Activated T-cell treated with anti-CD3 and anti-CD28 coated beads for 24 hours (primary cell): ENCODE results near the gene ZFYVE28.

Experiments
- DNase-seq: peaks from one replicate; pipeline ENCODE4 v3.0.0-alpha.2; 2020; ENCODE audit warnings: low read depth

Gene ZFYVE28

DNA sequence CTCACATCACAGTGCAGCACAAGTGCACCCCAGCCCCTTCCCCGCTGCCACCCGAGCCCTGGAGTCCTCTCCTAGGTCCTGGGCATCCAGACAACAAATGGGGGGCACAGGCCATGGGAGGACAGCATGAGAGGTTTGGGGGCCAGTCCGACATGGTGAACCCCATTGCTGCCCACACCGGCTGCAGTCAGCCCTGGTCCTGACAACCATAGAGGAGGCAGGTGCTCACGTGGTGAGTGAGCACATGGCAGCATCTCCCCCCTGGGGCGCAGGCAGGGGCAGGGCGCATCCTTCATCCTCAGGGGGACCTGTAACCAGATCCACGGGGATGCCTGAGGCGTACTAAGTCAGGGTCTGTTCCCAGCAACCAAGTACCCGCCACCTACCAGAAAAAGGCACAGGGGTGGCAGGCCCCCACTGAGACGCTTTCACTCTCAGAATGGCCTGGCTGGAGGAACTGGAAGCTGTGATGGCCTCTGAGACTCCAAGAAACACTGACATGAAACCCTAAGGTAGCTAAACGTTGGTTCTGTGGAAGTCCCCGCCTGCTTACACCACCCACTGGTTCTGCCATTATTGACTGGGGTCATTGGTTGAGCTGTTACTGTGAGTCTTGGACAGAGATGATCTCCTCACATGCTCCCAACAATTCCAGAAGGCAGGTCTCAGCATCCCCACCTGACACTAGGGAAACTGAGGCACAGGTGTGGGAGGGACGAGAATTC, 6.5 kb downstream of the ZFYVE28 start:
- DNase-seq = no peak

DNA sequence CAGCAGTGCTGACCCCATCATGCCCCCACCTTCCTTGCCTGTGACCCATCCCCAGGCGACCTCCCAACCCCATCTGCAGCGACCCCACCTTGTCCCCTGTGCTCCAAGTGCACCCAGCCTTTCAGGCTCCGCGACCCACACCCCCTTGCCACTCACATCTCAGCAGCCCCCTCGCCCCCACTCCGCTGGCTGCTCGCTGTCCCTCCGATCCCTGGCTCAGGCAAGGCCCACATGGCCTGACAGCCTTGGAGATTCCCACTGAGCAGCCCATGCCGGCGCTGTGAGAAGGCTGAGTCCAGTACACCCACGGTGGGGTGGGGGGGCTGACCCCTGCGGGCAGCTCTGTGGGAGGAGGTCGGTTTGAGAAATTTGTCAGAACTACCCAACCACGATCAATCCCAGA, 9.1 kb downstream of the ZFYVE28 start:
- DNase-seq = no peak

DNA sequence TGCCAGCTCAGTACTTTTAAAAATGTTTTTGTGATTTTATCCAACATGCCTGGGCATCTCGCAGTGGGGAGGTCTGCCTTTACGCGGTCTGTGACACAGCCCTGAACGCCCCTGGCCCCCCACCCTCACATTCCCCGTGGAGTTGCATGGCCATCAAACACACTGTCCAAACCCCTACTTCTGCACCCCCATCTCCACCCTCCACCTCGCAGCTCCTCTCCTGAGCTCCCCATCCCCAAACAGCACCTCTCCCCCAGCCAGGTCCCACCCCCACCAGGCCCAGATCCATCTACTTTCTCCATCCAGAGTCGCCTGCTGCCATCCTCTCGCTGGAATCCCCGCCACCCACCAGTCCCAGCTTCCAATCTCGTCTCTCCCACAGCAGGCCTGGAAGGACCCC, 9.5 kb downstream of the ZFYVE28 start:
- no peak for DNase-seq

DNA sequence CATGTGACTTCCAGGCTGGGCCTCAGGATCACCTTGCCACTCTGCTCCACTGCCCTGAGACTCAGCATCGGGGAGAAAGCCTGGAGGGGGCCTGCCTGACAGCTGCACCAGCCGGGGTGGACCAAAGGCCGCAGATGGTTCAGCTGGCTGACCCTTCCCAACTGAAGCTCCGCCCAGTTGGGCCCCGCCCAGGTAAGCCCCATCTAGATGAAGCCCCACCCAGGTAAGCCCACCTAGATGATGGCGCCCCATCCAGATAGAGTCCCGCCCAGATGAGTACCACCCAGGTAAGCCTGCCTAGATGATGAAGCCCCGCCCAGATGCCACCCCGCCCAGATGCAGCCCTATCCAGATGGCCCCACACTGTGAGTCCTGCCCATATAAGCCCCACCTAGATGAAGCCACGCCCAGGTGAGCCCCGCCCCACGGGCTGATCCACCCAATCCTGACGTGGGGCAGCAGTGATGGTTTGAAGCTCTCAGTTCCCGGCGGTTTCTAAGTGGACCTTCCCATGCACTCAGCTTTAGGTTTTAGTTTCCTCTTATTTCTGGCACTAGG, 10.0 kb downstream of the ZFYVE28 start:
- DNase-seq = no peak

DNA sequence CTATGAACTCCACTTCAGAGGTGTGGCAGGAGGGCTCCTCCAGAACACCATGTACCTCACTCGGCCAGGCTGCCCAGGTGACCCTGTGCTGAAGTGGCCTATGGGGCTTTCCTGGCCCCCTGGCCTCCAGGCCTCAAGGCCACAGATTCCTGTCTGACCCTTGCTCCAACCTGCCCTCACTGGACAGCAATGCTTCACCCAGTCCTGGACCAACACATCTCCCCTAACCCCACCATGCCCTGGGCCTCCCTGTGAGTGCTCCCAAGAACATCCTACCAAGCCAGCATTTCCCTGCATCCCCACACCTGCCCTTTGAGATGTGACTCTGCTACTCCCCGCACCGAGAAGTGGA, 10.5 kb downstream of the ZFYVE28 start:
- DNase-seq = no peak

DNA sequence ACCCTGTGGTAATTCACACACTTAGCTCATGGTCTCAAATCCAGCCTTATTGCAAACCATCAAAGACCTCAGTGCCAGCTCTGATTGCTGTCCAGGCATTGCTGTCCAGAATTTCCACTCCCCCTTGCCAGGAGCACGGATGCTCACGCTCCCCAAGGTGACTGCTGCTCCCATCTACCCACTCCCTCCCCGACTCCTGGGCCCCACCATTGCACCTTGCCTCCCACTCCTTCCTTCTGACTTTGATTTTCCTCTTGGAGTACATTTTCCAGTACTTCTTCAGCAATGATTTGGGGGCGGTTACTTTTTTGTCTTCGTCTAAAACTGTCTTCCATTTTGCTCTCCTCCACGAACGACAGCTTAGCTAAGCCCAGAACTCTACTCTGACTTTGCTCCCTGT, 11.5 kb downstream of the ZFYVE28 start:
- no peak for DNase-seq

DNA sequence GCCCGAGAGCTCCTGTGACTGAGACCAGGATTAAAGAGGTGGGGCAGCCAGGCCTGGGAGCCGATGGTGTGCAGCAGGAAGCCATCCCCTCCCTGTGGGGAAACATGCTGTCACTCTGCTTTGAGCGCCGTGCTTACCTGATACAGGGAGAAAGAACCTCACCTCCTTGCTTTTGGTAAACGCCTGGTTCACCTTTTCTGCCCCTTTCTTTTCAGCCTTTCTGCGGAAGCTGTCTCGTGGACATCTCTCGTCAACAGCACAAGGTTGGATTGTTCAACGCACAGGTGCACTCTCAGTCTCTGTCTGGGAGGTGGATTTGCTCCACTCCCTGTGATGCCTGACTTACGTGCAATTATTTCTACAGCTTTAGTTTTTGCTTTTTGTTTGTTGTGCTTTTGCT, 12.0 kb downstream of the ZFYVE28 start:
- no peak for DNase-seq

DNA sequence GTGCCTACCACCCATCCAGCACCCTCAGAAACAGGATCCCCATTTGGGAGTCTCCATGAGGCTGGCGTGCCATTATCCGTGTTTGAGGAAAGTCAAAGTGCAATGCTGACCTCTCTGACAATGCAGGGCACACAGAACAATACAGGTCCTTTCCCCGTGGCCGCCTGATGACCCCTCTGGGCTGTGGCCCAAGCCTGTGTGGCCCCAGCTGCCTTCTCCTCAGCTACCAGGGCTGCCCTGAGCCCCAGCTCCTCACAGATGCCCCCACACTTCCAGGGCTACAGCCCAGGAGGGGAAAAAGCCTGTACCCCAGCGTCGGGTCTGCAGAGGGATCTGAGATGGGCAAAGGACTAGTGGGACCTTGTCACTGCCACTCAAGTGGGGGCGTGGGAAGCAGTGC, 15.5 kb downstream of the ZFYVE28 start:
- DNase-seq = no peak

DNA sequence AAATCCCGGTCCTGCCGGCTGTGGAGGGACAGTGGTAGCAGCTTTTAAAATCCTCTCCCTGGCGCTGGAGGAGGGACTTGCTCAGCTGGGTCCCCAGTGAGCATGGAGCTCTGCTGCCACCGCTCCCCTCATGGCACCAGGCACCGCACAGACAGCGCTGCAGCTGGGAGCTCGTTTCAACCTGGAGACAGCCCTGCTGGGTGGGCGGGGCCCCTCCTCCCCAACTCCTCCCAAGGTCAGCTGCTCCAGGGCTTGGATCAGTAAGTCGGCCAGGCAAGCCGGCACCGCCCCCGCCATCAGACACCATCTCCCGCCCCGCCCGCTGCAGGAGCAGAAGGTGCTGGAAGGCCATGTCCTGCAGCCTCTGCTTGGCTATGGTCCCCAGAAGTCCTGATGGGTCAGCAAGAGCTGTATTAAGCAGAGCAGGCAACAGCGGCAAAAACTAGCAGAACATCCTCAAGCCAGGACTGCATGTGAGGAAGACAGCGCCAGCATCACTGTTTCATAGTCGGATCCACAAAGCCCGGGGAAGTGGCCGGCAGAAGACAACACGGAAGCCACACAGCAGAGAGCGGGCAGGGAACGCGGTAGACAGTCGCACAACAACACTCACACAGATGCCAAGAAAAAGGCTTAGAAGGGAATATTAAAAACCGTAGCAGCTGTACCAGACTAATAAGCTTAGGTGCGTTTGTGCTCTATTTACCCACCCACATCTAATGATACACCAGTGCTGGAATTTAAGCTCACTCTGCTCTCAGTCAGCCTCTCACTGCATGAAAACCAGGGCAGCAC, 16.2 kb downstream of the ZFYVE28 start:
- no peak for DNase-seq

DNA sequence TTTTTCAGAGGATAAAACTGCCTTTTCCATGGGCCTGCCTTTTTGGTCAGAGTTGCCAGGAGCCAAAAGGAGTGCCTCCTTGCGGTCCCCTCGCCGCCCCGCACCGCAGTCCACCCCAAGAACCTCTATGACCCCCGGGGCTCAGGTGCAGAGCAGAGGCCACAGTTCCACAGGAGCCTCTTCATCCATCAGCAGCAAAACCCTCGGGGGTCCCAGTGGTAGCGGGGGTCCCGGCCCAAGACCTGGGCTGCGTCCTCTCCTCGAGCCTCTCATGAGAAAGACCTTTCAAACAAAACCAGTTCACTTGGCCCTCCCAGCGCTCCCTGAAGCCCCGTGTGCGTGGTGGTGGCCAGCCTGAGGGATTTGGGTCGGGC, 16.8 kb downstream of the ZFYVE28 start:
- DNase-seq = no peak

DNA sequence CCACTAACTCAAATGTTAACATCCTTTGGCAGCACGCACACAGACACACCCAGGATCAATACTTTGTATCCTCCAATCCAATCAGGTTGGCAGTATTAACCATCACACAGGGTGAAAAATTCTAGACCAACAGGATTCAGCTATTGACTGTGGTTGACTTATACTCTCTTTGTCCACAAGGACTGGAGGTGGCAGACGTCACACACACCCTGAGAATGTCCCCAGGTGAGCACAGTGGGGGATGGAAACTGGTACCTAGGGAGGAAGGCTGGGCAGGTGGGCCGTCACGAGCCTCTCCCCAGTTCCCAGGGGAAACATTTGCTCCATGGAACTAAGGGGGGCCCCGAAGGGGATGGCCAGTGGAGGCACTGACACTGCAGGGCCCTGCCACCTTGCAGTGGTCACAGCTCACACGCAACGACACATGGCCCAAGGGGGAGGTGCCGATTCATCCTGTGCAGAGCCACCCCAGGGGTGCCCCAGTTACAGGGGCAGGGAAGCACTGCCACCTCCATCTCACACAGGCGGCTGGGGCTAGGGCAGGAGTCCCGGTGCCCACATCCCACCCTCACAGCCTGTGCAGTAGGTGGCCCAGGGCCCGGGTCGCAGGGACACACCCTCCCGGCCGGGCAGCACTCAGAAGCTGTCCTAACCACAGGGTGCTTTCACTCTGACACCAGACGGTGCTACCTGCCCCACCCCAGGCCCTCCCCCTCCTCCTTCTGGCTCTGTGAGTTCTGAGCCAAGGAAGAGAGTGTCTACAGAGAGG, 17.4 kb downstream of the ZFYVE28 start:
- no peak for DNase-seq

DNA sequence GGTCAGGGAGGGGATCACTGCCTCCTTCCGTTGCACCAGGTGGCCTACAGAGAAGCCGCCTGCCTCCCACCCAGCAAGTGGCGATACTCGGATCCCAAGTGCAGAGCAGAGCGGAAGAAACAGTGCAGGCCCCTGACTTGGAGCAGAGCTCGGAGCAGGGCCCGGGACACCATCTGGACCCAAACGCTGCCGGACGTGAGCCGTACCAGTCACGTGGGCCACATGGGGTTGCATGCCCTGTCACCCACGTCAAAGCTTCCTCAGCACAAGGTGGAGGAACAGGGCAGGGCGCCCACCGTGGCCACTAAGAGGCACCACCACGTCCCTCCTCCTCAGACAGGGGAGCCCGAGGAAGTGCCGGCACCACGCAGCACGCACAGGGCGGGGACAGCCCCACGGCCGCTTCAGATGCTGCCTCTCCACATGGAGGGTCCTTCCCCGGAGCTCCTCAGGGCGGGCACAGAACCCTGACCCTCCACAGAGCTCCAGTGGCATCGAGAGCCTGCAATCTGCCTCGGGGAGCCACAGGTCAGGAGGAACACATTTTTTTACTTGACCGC, 18.7 kb downstream of the ZFYVE28 start:
- no peak for DNase-seq

DNA sequence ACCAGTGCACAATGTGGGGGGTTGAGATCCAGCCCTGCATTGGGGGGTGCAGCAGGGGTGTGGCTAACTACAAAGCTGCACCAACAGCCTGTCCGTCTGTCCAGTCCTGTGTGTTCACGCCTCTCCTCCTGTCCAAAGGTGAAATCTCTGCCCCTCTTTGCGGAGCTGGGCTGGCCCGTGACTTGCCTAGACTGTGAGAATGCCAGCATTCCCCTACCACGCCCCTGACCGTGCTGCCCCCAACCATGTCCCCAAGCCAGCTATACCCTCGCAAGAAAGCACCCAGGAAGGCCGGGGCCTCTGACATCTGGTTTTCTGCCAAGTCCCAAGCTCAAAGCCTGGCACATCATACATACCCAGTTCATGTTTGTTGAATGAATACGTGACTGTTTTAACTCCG, 19.2 kb downstream of the ZFYVE28 start:
- DNase-seq = no peak

DNA sequence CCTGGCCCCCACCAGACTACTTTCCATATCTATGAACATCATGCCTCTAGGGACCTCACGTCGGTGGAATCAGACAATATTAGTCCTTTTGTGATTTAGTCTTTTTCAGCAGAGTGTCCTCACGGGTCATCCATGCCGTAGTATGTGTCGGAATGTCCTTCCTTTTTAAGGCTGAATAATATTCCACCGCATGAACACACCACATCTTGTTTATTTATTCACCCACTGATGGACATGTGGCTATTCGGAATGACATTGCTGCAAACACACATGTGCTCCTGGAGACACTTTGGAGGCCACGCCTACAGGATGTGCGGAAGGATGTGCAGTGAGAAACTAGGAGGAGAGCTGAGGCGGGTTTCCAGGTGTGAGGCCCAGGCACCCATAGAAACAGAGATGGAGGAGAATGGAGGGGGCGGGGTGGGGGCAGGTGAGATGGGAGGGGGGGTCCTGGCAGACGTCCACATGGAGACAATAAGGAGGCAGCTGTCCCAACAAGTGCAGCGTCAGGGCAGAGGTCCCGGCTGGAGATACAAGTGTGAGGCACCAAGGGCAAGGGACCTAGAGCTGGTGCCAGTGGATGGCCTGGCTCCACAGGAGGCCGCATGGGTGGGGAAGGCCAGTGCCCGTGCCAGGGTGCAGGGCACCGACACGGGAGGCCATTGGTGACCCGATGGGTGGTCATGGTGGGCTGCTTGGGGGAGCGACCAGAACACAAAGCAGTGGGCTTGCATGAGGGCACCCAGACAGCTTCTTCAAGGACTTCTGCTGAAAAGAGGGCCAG, 20.7 kb downstream of the ZFYVE28 start:
- DNase-seq = no peak

DNA sequence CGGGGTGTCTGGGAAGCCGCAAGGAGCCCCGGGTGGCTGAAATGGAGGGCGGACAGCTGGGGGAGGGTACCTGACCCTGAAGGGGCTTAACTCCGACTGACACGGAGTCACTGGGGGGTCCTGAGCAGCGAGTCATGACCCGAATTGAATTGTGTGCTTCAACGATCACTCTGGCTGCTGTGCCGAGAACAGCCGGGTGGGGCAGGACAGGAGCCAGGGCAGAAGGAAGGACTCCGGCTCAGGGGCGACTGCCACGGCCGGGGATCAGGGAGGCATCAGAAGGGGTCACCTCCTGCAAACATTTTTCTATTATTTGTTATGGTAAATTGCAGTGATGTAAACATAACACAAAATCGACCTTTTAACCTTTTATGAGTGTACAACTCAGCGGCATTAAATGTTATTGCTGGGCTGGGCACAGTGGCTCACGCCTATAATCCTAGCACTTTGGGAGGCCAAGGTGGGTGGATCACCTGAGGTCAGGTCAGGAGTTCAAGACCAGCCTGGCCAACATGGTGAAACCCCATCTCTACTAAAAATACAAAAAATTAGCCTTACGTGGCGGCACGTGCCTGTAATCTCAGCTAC, 21.6 kb downstream of the ZFYVE28 start:
- DNase-seq = no peak

DNA sequence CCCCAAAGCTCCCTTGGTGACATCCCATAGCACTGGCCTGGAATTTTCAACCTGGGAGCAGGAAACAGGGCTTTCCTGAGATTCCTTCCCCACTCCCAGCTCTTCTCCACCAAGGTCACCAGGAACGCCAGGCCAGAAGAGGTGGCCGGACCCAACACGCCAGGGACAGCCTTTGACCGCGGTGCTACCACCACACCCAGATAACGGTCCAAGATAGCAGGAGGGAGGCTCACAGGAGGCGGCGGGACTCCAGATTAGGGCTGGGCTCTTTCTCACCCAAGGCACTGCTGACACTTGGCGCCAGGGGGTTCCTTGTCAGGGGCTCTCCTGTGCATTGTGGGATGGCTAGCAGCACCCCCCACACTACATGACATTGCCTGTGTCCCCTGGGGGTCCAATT, 22.9 kb downstream of the ZFYVE28 start:
- DNase-seq = no peak

DNA sequence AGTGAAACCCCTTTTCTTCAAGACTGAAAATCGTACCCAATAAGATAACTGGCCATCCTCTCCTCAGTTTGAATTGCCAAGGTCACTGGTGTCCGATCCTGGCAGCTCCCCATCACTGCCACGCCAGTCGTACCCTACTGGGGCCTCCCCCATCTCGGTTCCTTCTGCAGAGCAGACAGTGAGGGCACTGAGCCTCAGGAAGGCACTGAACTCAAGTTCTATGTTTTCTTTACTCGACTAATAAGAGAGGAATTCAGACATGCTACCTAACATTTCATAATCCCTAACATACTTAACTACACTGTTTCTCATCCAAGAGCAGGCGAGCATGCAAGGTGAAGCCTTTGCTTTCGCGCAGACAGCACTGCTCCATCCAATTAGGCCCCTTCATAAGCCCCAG, 23.4 kb downstream of the ZFYVE28 start:
- no peak for DNase-seq

DNA sequence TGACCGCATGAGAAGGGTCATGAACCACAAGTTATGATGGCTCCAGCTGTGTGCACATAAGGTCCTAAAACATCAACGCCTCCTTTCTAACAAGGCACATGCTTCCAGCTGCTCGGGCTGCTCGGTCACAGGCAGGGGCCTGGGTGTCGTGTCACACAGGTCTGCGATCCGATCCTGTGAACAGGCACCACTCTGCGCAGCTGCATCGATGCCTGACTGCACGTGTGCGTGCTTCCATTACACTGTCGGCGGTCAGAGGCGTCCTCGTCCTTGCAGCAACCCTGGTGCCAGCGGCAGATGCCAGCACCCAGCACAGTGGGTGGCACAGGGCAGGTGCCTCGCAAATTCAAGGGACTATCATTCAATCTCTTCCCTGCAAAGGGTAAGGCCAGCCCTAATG, 23.9 kb downstream of the ZFYVE28 start:
- DNase-seq = no peak

DNA sequence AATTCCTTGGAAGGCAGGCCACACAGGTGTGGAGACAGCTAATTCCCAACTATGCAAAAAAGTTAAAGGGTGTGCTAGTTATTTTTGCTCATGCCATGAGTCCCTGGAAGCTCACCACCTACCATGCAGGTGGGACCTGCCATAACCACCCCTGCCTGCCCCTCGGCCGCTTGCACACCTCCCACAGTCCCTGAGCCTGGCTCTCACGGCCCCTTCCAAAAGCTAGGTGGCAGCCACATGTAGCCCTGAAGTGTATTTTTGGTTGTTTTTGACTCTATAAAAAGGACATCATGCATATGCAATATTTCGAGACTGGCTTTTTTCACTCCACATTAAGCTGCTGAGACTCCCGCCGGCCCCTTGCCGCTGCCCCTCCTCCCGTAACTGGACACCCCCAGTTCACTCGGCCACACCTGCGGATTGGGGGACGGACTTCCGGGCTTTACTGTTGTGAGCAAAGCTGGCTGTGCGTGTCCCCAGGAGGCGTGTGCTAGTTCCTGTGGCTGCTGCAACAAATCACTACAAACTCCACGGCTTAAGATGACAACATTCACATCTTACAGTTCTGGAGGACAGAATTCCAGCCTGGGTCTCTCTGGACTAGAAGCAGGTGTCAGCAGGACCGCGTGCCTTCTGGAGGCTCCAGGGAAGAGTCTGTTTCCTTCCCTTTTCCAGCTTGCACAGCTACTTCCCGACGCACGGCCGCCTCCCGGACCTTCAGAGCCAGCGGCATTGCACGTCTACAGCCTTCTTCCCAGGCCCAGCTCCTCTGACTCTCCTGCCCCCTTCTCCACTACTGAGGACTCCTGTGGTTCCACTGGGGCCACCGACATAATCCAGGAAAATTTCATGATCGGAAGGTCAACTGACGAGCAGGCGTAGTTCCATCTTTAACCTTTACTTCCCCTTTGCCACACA, 24.8 kb downstream of the ZFYVE28 start:
- DNase-seq = no peak

DNA sequence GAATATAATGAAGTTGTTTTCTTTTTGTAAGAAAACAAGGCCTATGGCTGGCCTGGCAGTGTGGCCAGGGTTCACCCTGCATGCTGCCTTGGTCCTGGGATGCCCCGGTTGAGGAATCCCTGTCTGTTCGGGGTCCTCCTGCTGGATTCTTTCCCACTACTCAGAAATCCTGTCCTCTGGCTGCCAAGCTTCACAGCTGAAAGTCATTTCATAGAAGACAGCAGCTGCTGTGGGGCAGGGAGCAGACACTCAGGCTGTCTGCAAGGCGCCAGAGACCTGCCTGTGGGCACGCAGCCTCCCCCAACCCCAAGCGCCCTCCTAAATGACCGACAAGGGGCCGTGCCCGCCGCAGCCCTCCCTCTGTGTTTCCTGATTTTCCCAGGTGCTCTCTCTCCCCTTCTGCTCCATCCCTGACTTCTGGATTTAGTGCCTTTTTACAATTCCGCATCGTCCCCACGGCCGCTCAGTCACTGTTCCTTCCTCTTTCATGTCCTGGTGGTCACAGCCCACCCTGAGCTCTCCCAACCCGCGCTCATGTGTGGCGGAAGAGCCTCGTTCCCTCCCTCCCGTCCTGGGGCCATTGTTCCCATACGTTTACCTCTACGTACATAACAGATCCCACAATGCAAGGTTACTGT, 27.5 kb downstream of the ZFYVE28 start:
- no peak for DNase-seq
